GM19328 (cell line): Measurements from ENCODE around the gene GPLD1.
"Not testable (repeated sequence)": the region's sequence is repeated elsewhere in the genome, so short reads cannot be mapped to it uniquely, and the experiment has no call there.

Experiments used
- ATAC-seq: cut with Tn5 transposase; IDR thresholded peaks from one replicate; pipeline ENCODE4 v1.9.1; 2021; ENCODE audit warnings: mild to moderate bottlenecking, moderate library complexity; ENCODE audit not compliant: unreplicated experiment

Gene GPLD1

GRCh38 chr6:24489470-24489869, at the start of gene GPLD1:
TSS of gene GPLD1 (minus strand) at chr6:24489578. CDS start at chr6:24489511, 67 bp downstream.
- no peak for ATAC-seq

GRCh38 chr6:24537771-24538385, 48.5 kb upstream of the GPLD1 start:
- ATAC-seq: no peak

- no peak for ATAC-seq
Observed at GRCh38 chr6:24537082-24537699, 47.8 kb upstream of the GPLD1 start.

- no peak for ATAC-seq
Observed at GRCh38 chr6:24536466-24536865, 47.1 kb upstream of the GPLD1 start.

GRCh38 chr6:24535210-24535609, 45.8 kb upstream of the GPLD1 start:
- no peak for ATAC-seq

GRCh38 chr6:24534329-24534728, 45.0 kb upstream of the GPLD1 start:
- ATAC-seq: no peak

- ATAC-seq: no peak
Observed at GRCh38 chr6:24529985-24530384, 40.6 kb upstream of the GPLD1 start.

- no peak for ATAC-seq
Observed at GRCh38 chr6:24524805-24525204, 35.4 kb upstream of the GPLD1 start.

GRCh38 chr6:24524329-24524728, 35.0 kb upstream of the GPLD1 start:
- no peak for ATAC-seq

GRCh38 chr6:24522228-24523176, 33.1 kb upstream of the GPLD1 start:
- no peak for ATAC-seq

GRCh38 chr6:24520929-24521546, 31.7 kb upstream of the GPLD1 start:
- peak; percentile 55 for ATAC-seq

GRCh38 chr6:24517659-24518543, 28.5 kb upstream of the GPLD1 start:
- peak; percentile 74 for ATAC-seq

GRCh38 chr6:24513602-24514001, 24.2 kb upstream of the GPLD1 start:
- peak; percentile 54 for ATAC-seq

- not testable (repeated sequence) for ATAC-seq
Observed at GRCh38 chr6:24511976-24512375, 22.6 kb upstream of the GPLD1 start.

- no peak for ATAC-seq
Observed at GRCh38 chr6:24506814-24507520, 17.6 kb upstream of the GPLD1 start.

- no peak for ATAC-seq
Observed at GRCh38 chr6:24504649-24505586, 15.5 kb upstream of the GPLD1 start.

- ATAC-seq: no peak
Observed at GRCh38 chr6:24504287-24504648, 14.9 kb upstream of the GPLD1 start.

- ATAC-seq: no peak
Observed at GRCh38 chr6:24501914-24502313, 12.5 kb upstream of the GPLD1 start.

- no peak for ATAC-seq
Observed at GRCh38 chr6:24501374-24501773, 12.0 kb upstream of the GPLD1 start.
